IMR-90 (cell line): Measurements from ENCODE around the gene CORO1C. TPM values are rescaled to one million over a fixed set of nuclear protein-coding genes. Genes with fewer than 3 reads are reported as not detected.
A peak's percentile ranks its signal among the peaks of the same experiment; 100 is the strongest.

Experiments used
- ATAC-seq: fragments of 200-7000 bp; cut with Tn5 transposase; 2 replicates; pipeline ENCODE4 v1.9.1; 2020; ENCODE audit warnings: low read depth, mild to moderate bottlenecking, moderate library complexity
- BruUV-seq: library from RNA; stranded (reverse); fragments of 400-500 nt; replicated peaks from 2 replicates; lab custom pipeline; 2021; lab: Mats Ljungman, UMichigan
- CTCF ChIA-PET: fragments of 300-600 bp; formaldehyde crosslinking; extraction: SDS; loops from one replicate; lab custom pipeline; 2021; ENCODE audit warnings: antibody characterized with exemption; lab: Yijun Ruan, JAX
- POLR2A ChIA-PET: fragments of 300-600 bp; sonication (Branson Sonifier 250); formaldehyde crosslinking; loops from one replicate; lab custom pipeline; 2022; ENCODE audit warnings: antibody characterized with exemption; ENCODE audit not compliant: unreplicated experiment; lab: Charles Lee
- DNase-seq: peaks from one replicate; pipeline ENCODE4 v3.0.0; 2013
- H2AFZ ChIP-seq: replicated peaks from 2 replicates; pipeline ENCODE3; 2013; ENCODE audit warnings: low read length, mild to moderate bottlenecking; ENCODE audit not compliant: poor library complexity
- H2AK5ac ChIP-seq: 2 replicates; pipeline ENCODE4 v1.6.1; 2013; ENCODE audit warnings: low read depth, low read length, inconsistent platforms
- H2AK9ac ChIP-seq: replicated peaks from 2 replicates; pipeline ENCODE3; 2013; ENCODE audit warnings: mild to moderate bottlenecking, low read depth, low read length, moderate library complexity; ENCODE audit not compliant: poor library complexity
- H2BK120ac ChIP-seq: 2 replicates; pipeline ENCODE4 v1.6.1; 2013; ENCODE audit warnings: low read depth, low read length, inconsistent platforms
- H2BK15ac ChIP-seq: 3 replicates; pipeline ENCODE4 v1.6.1; 2013; ENCODE audit warnings: low read depth, low read length, inconsistent platforms
- H2BK20ac ChIP-seq: 2 replicates; pipeline ENCODE4 v1.6.1; 2013; ENCODE audit warnings: low read depth, mild to moderate bottlenecking, inconsistent platforms, low read length, moderate library complexity
- H2BK5ac ChIP-seq: 2 replicates; pipeline ENCODE4 v1.6.1; 2013; ENCODE audit warnings: mild to moderate bottlenecking, low read depth, low read length, inconsistent platforms; ENCODE audit not compliant: poor library complexity, severe bottlenecking
- H3K14ac ChIP-seq: replicated peaks from 2 replicates; pipeline ENCODE4 v1.6.1; 2013; ENCODE audit warnings: low read depth, low read length, inconsistent platforms
- H3K18ac ChIP-seq: 2 replicates; pipeline ENCODE4 v1.6.1; 2013; ENCODE audit warnings: low read depth, low read length, control low read depth
- H3K23ac ChIP-seq: 2 replicates; pipeline ENCODE4 v1.6.1; 2013; ENCODE audit warnings: low read depth, low read length, inconsistent platforms
- H3K27ac ChIP-seq: 2 replicates; pipeline ENCODE4 v1.5.1; 2013; ENCODE audit warnings: mild to moderate bottlenecking, control low read depth, low read length; ENCODE audit not compliant: insufficient read depth
- H3K27me3 ChIP-seq: 2 replicates; pipeline ENCODE4 v1.6.1; 2013; ENCODE audit warnings: low read length; ENCODE audit not compliant: control insufficient read depth, insufficient read depth
- H3K36me3 ChIP-seq: 2 replicates; pipeline ENCODE4 v1.6.1; 2013; ENCODE audit warnings: low read length, mixed read lengths; ENCODE audit not compliant: control insufficient read depth, insufficient read depth
- H3K4ac ChIP-seq: 2 replicates; pipeline ENCODE4 v1.6.1; 2013; ENCODE audit warnings: low read depth, low read length, inconsistent platforms
- H3K4me1 ChIP-seq: 2 replicates; pipeline ENCODE4 v1.6.1; 2013; ENCODE audit warnings: low read length, mixed read lengths; ENCODE audit not compliant: control insufficient read depth, insufficient read depth
- H3K4me2 ChIP-seq: 2 replicates; pipeline ENCODE4 v1.6.1; 2013; ENCODE audit warnings: low read depth, mild to moderate bottlenecking, control low read depth, low read length, moderate library complexity
- H3K4me3 ChIP-seq: 2 replicates; pipeline ENCODE4 v1.5.1; 2013; ENCODE audit warnings: low read depth, mild to moderate bottlenecking, control low read depth, low read length, moderate library complexity; ENCODE audit not compliant: insufficient read depth
- H3K56ac ChIP-seq: 2 replicates; pipeline ENCODE4 v1.6.1; 2013; ENCODE audit warnings: low read length, inconsistent platforms; ENCODE audit not compliant: insufficient read depth; ENCODE audit errors: extremely low read depth
- H3K79me1 ChIP-seq, 2 experiments: 2 replicates each; pipeline ENCODE4 v1.6.1; 2013; ENCODE audit warnings: low read length in 2 of 2, inconsistent platforms in 1 of 2, low read depth in 1 of 2
- H3K9ac ChIP-seq: 2 replicates; pipeline ENCODE4 v1.6.1; 2013; ENCODE audit warnings: low read depth, low read length, control low read depth
- H3K9me1 ChIP-seq: 2 replicates; pipeline ENCODE4 v1.6.1; 2013; ENCODE audit warnings: low read length, inconsistent platforms; ENCODE audit not compliant: insufficient read depth
- H3K9me3 ChIP-seq: 2 replicates; pipeline ENCODE4 v1.6.1; 2013; ENCODE audit warnings: low read length; ENCODE audit not compliant: control insufficient read depth, insufficient read depth
- H4K20me1 ChIP-seq: 2 replicates; pipeline ENCODE4 v1.6.1; 2013; ENCODE audit warnings: low read length, inconsistent platforms; ENCODE audit not compliant: insufficient read depth
- H4K5ac ChIP-seq: 2 replicates; pipeline ENCODE4 v1.6.1; 2013; ENCODE audit warnings: mild to moderate bottlenecking, low read depth, low read length, control low read depth
- H4K8ac ChIP-seq, 2 experiments: 2 replicates each; pipeline ENCODE4 v1.6.1; 2013; ENCODE audit warnings: low read depth in 2 of 2, low read length in 2 of 2, control low read depth in 1 of 2, inconsistent platforms in 1 of 2
- H4K91ac ChIP-seq: 2 replicates; pipeline ENCODE4 v1.6.1; 2013; ENCODE audit warnings: low read depth, low read length, inconsistent platforms; ENCODE audit not compliant: insufficient read depth
- MAZ ChIP-seq: IDR thresholded peaks from 2 replicates; pipeline ENCODE4 v1.6.1; 2012; ENCODE audit warnings: low read depth, mild to moderate bottlenecking, low read length, improper control_type of control experiment, moderate library complexity, borderline replicate concordance
- SMC3 ChIP-seq: fragments of 150-350 bp; IDR thresholded peaks from 2 replicates; pipeline ENCODE4 v1.6.1; 2016; ENCODE audit warnings: low read depth, mild to moderate bottlenecking, antibody characterized with exemption, low read length, moderate library complexity
- WGBS, 2 experiments: methylation state at CpG; one replicate each; pipeline versions ENCODE4 v1.1.5 to v1.1.7; 2013; ENCODE audit warnings: missing lambda C conversion rate in 2 of 2; ENCODE audit not compliant: insufficient read length in 1 of 2; ENCODE audit errors: extremely low coverage in 2 of 2; 5-methylcytosine and 5-hydroxymethylcytosine counted together
- dilution Hi-C: fragments of 300-500 bp; cut with HindIII; formaldehyde crosslinking; loops from one replicate; pipeline ENCODE4 v1.14.3; 2018; ENCODE audit warnings: low sequenced_read_pairs; ENCODE audit not compliant: unreplicated experiment
- in situ Hi-C: fragments of 300-500 bp; cut with MboI; formaldehyde crosslinking; loops from 3 replicates; pipeline ENCODE4 v1.14.3; 2019; ENCODE audit warnings: low sequenced_read_pairs, inconsistent platforms, mixed read lengths
- intact Hi-C: fragments of 100-400 bp; cut with micrococcal nuclease; formaldehyde crosslinking; loops from 2 replicates; pipeline ENCODE4 v1.10.0; 2022
- polyA plus RNA-seq, 3 experiments: library from polyadenylated mRNA; depleted of rRNA; stranded (reverse); fragments of >200 nt; gene quantifications; 2 replicates each; pipeline ENCODE4 v1.2.3, GENCODE V29; 2012; ENCODE audit warnings: low replicate concordance in 1 of 3
- total RNA-seq: library from RNA; depleted of rRNA; stranded (reverse); fragments of >200 nt; gene quantifications from 2 replicates; pipeline ENCODE4 v1.2.3, GENCODE V29; 2012

CORO1C gene
- total and polyA plus RNA-seq, 2 of the 4 experiments (the other 2 are of a cell fraction), result 675 to 1,100 TPM

- H3K4me3 ChIP-seq, result no peak overlapping the region
- H3K56ac ChIP-seq, result no peak overlapping the region
- dilution Hi-C loops (no loop called here), intact Hi-C loops (no loop called here), in situ Hi-C loops (no loop called here)
- H2AK9ac ChIP-seq, result no peak overlapping the region
- H3K79me1 ChIP-seq, result no peaks in the 10 kb centered on the region
- ATAC-seq (no peak), DNase-seq (no peak)
- TF ChIP-seq MAZ (no peak), SMC3 (no peak)
- no peak overlapping the region for H3K4ac ChIP-seq
- H2AFZ ChIP-seq, result no peak overlapping the region
- H2BK20ac ChIP-seq, result no peak overlapping the region
- no peak overlapping the region for H4K5ac ChIP-seq
- H3K4me1 ChIP-seq, result peaks cover 12% of the 10 kb centered on the region
- POLR2A ChIA-PET, result no interaction called here
- no peak overlapping the region for H3K14ac ChIP-seq
- H2BK5ac ChIP-seq, result no peak overlapping the region
- H2BK15ac ChIP-seq, result peak overlapping the region; percentile 27; the same call in 1 of the 3 replicates
- H3K23ac ChIP-seq, result no peak overlapping the region; the same call in 1 of the 2 replicates
- no peak overlapping the region for H4K91ac ChIP-seq
- H4K20me1 ChIP-seq, result no peaks in the 10 kb centered on the region
- no peak overlapping the region for H3K18ac ChIP-seq
- H4K8ac ChIP-seq, result no peak overlapping the region
- H3K9me1 ChIP-seq, result no peaks in the 10 kb centered on the region
- H3K9me3 ChIP-seq, result no peaks in the 10 kb centered on the region
- CTCF ChIA-PET, result interaction anchor here (0.6 kb wide), 2 partner anchors 218 to 734 kb away, joined by 3 read pairs; no protein-coding TSS in a partner anchor
- no peak overlapping the region for H2BK120ac ChIP-seq
- no peak overlapping the region for H3K9ac ChIP-seq
- H3K4me2 ChIP-seq, result no peak overlapping the region
- no peaks in the 10 kb centered on the region for H3K27me3 ChIP-seq
- H2AK5ac ChIP-seq, result peak overlapping the region; percentile 13
- no peaks in the 10 kb centered on the region for H3K36me3 ChIP-seq
- WGBS, 2 experiments, result 60% methylated on average over 1 of the region's 3 CpGs; no CpG with 5 or more reads in 1 of the 2 experiments
- H3K27ac ChIP-seq, result no peak overlapping the region
- BruUV-seq, result no TSS peak
Observed at GRCh38 chr12:108605000-108605689, 126.2 kb downstream of the CORO1C start.
